ENCODE results near the gene DNAH11. TPM values are rescaled to one million over a fixed set of nuclear protein-coding genes. Genes with fewer than 3 reads are reported as not detected.
"Not testable (repeated sequence)": the region's sequence is repeated elsewhere in the genome, so short reads cannot be mapped to it uniquely, and the experiment has no call there.

DNAH11 gene
- total and polyA plus RNA-seq, 2 donors, result 3.9 to 4.9 TPM

DNA sequence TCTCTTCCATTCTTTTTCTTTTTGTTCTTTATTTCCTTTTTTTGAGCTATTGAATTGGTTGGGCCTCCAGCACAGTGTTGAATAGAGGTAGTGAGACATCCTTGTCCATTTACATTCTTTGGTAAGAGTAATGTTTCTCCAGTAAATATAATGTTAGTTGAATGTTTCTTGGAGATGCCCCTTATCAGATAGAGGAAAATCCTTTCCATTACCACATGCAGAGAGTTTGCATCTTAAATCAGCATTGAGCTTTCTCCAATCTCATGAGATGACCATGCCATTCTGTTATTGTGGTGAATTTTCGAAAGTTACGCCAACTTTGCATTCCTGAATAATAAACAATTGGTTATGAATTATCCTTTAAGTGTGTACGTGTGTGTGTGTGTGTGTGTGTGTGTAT, 127.7 kb downstream of the DNAH11 start:
- H3K4me3 ChIP-seq (ENCODE audit: low read length in 2 of 2), result no peak overlapping the region
- no peak for DNase-seq (ENCODE audit: low read depth in 6 of 9, low spot score in 9 of 9)
- WGBS, result 94% methylated on average over 3 of the region's 3 CpGs
- no peaks in the 10 kb centered on the region for H3K36me3 ChIP-seq (ENCODE audit: control insufficient read depth in 2 of 2, insufficient read depth in 2 of 2, low read length in 1 of 2)
- no peaks in the 10 kb centered on the region for H3K4me1 ChIP-seq (ENCODE audit: control insufficient read depth in 2 of 2, insufficient read depth in 2 of 2, low read length in 2 of 2)
- H3K27ac ChIP-seq (ENCODE audit: low read depth in 1 of 2, low read length in 1 of 2), result no peak overlapping the region
- no peaks in the 10 kb centered on the region for H3K27me3 ChIP-seq (ENCODE audit: control insufficient read depth in 2 of 2, insufficient read depth in 1 of 2, low read length in 1 of 2)
- no peaks in the 10 kb centered on the region for H3K9me3 ChIP-seq (ENCODE audit: control insufficient read depth in 2 of 2, insufficient read depth in 1 of 2, low read length in 1 of 2)

DNA sequence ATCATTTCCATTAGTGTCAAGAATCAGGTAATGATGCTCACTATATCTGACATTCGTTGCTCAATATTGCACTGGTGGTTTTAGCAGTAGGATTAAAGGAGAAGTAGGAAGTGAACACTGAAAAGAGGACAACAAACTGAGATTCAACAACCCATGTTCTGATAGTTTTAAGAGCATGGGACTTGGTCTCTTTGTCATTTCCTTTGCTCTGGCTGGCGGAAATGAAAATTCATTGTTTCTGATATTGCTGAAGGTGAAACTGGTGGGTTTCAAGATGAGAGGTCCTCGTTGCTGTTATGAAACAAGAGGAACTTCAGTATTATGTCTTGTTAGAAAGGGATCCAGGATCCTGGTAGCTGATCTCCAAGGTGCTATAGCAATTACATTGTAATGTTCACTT, 129.0 kb downstream of the DNAH11 start:
- Histone ChIP-seq H3K4me3 (ENCODE audit: low read length in 2 of 2) (no peak overlapping the region), H3K36me3 (ENCODE audit: control insufficient read depth in 2 of 2, insufficient read depth in 2 of 2, low read length in 1 of 2) (no peaks in the 10 kb centered on the region), H3K4me1 (ENCODE audit: control insufficient read depth in 2 of 2, insufficient read depth in 2 of 2, low read length in 2 of 2) (no peaks in the 10 kb centered on the region), H3K27ac (ENCODE audit: low read depth in 1 of 2, low read length in 1 of 2) (no peak overlapping the region), H3K27me3 (ENCODE audit: control insufficient read depth in 2 of 2, insufficient read depth in 1 of 2, low read length in 1 of 2) (no peaks in the 10 kb centered on the region), H3K9me3 (ENCODE audit: control insufficient read depth in 2 of 2, insufficient read depth in 1 of 2, low read length in 1 of 2) (no peaks in the 10 kb centered on the region)
- 36% methylated on average over 3 of the region's 3 CpGs for WGBS
- DNase-seq (ENCODE audit: low read depth in 6 of 9, low spot score in 9 of 9), result no peak

DNA sequence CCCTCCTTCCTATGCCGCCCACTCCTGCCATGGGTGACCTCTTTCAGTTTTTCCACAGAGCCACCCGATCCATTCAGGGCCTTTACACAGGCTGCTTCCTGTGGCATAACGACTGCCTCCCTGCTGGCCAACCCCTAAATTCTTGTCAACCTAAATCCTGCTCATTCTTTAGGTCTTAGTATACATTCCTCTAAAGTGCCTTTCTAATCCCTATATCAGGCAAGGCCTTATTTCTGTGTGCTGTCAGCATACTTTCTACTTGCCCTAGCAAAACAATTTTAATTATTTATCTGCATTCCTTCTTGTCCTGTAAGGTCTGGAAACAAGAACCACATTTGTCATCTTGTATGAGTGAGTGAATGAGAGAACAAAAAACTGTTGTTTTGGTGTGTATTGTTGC, 132.4 kb downstream of the DNAH11 start:
- no peak overlapping the region for H3K27ac ChIP-seq (ENCODE audit: low read depth in 1 of 2, low read length in 1 of 2)

DNA sequence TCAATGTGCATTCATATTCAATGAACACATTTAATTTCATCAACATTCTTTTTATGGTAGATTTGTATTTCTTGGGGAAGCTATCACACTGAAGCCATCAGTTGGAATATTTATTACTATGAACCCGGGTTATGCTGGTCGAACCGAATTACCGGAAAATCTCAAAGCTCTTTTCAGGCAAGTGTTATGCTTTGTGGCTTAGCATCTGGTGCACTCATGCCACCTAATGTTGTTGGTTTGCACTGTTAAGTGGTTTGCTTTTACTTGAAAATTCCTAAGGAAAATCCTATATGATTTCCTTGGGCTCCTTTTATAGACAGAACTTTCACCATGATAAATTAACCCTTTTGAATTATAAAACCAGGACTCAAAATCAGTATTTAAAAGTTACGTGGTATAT, 147.9 kb downstream of the DNAH11 start:
- WGBS, result 87% methylated on average over 5 of the region's 5 CpGs

More for the DNA sequence above, 132.4 kb downstream of the DNAH11 start:
- DNase-seq (ENCODE audit: low read depth in 6 of 9, low spot score in 9 of 9), result no peak
- Histone ChIP-seq H3K4me1 (ENCODE audit: control insufficient read depth in 2 of 2, insufficient read depth in 2 of 2, low read length in 2 of 2) (no peaks in the 10 kb centered on the region), H3K36me3 (ENCODE audit: control insufficient read depth in 2 of 2, insufficient read depth in 2 of 2, low read length in 1 of 2) (no peaks in the 10 kb centered on the region), H3K27me3 (ENCODE audit: control insufficient read depth in 2 of 2, insufficient read depth in 1 of 2, low read length in 1 of 2) (no peaks in the 10 kb centered on the region), H3K9me3 (ENCODE audit: control insufficient read depth in 2 of 2, insufficient read depth in 1 of 2, low read length in 1 of 2) (no peaks in the 10 kb centered on the region), H3K4me3 (ENCODE audit: low read length in 2 of 2) (no peak overlapping the region)
- WGBS, result 87% methylated on average over 3 of the region's 3 CpGs

DNA sequence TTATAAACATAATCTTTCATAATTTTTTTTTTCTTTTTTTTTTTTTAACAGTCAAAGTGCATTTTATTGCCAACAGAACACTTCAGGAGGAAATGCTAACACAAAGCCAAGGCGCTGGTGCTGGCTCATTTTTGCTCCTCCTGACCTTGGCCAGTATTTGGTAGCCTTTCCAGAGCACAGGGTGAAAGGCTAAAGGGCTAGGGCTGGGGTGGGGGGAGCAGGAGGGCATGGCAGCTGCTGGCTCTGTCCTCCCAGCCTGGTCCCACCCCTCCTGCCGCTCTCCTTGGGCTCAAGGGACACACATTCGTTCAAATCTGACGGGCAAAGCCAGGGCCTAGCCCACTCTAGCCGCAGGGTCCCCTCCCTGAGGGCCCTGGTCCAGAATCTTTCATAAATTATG, 148.3 kb downstream of the DNAH11 start:
- DNase-seq (ENCODE audit: low read depth in 6 of 9, low spot score in 9 of 9); H3K4me1 ChIP-seq (ENCODE audit: control insufficient read depth in 2 of 2, insufficient read depth in 2 of 2, low read length in 2 of 2); H3K9me3 ChIP-seq (ENCODE audit: control insufficient read depth in 2 of 2, insufficient read depth in 1 of 2, low read length in 1 of 2); H3K4me3 ChIP-seq (ENCODE audit: low read length in 2 of 2); H3K36me3 ChIP-seq (ENCODE audit: control insufficient read depth in 2 of 2, insufficient read depth in 2 of 2, low read length in 1 of 2); H3K27me3 ChIP-seq (ENCODE audit: control insufficient read depth in 2 of 2, insufficient read depth in 1 of 2, low read length in 1 of 2); H3K27ac ChIP-seq (ENCODE audit: low read depth in 1 of 2, low read length in 1 of 2): not testable (repeated sequence)
- 98% methylated on average over 4 of the region's 5 CpGs for WGBS

More for the DNA sequence above, 147.9 kb downstream of the DNAH11 start:
- Histone ChIP-seq H3K27ac (ENCODE audit: low read depth in 1 of 2, low read length in 1 of 2) (no peak overlapping the region), H3K36me3 (ENCODE audit: control insufficient read depth in 2 of 2, insufficient read depth in 2 of 2, low read length in 1 of 2) (no peaks in the 10 kb centered on the region), H3K4me1 (ENCODE audit: control insufficient read depth in 2 of 2, insufficient read depth in 2 of 2, low read length in 2 of 2) (no peaks in the 10 kb centered on the region), H3K4me3 (ENCODE audit: low read length in 2 of 2) (no peak overlapping the region), H3K9me3 (ENCODE audit: control insufficient read depth in 2 of 2, insufficient read depth in 1 of 2, low read length in 1 of 2) (no peaks in the 10 kb centered on the region), H3K27me3 (ENCODE audit: control insufficient read depth in 2 of 2, insufficient read depth in 1 of 2, low read length in 1 of 2) (no peaks in the 10 kb centered on the region)
- no peak for DNase-seq (ENCODE audit: low read depth in 6 of 9, low spot score in 9 of 9)

DNA sequence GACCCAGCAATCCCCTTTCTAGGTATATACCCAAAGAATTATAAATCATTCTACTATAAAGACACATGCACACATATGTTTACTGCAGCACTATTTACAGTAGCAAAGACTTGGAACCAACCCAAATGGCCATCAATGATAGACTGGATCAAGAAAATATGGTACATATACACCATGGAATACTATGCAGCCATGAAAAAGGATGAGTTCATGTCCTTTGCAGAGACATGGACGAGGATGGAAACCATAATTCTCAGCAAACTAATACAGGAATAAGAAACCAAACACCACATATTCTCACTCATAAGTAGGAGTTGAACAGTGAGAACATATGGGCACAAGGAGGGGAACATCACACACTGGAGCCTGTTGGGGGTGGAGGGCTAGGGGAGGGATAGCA, 157.7 kb downstream of the DNAH11 start:
- H3K27ac ChIP-seq (ENCODE audit: low read depth in 1 of 2, low read length in 1 of 2); H3K4me1 ChIP-seq (ENCODE audit: control insufficient read depth in 2 of 2, insufficient read depth in 2 of 2, low read length in 2 of 2); H3K4me3 ChIP-seq (ENCODE audit: low read length in 2 of 2); H3K27me3 ChIP-seq (ENCODE audit: control insufficient read depth in 2 of 2, insufficient read depth in 1 of 2, low read length in 1 of 2); H3K36me3 ChIP-seq (ENCODE audit: control insufficient read depth in 2 of 2, insufficient read depth in 2 of 2, low read length in 1 of 2); H3K9me3 ChIP-seq (ENCODE audit: control insufficient read depth in 2 of 2, insufficient read depth in 1 of 2, low read length in 1 of 2); DNase-seq (ENCODE audit: low read depth in 6 of 9, low spot score in 9 of 9): not testable (repeated sequence)
- WGBS, result 93% methylated on average over 1 of the region's 1 CpG

DNA sequence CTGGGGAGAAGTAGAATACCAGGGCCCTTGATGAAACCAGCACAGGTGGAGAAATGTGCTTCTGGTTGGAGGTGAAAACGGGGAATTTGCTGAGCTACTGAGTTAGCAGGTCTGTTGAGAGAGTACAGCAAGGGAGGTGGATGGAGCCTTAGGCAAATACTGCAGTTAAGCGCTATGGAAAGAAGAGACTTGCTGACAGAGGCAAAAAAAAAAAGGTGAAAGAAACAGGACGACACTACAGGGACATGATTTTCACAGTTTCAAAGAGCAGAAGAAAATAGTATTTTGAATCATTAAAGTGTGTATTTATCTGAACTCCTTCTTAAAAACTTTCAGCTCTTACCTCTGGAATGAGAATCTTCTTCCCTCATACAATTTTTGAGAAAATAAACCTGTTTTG, 159.5 kb downstream of the DNAH11 start:
- H3K4me1 ChIP-seq (ENCODE audit: control insufficient read depth in 2 of 2, insufficient read depth in 2 of 2, low read length in 2 of 2), result no peaks in the 10 kb centered on the region
- H3K9me3 ChIP-seq (ENCODE audit: control insufficient read depth in 2 of 2, insufficient read depth in 1 of 2, low read length in 1 of 2), result no peaks in the 10 kb centered on the region
- WGBS, result 99% methylated on average over 3 of the region's 3 CpGs
- H3K36me3 ChIP-seq (ENCODE audit: control insufficient read depth in 2 of 2, insufficient read depth in 2 of 2, low read length in 1 of 2), result no peaks in the 10 kb centered on the region
- no peaks in the 10 kb centered on the region for H3K27me3 ChIP-seq (ENCODE audit: control insufficient read depth in 2 of 2, insufficient read depth in 1 of 2, low read length in 1 of 2)
- no peak overlapping the region for H3K27ac ChIP-seq (ENCODE audit: low read depth in 1 of 2, low read length in 1 of 2)
- no peak for DNase-seq (ENCODE audit: low read depth in 6 of 9, low spot score in 9 of 9)
- no peak overlapping the region for H3K4me3 ChIP-seq (ENCODE audit: low read length in 2 of 2)

DNA sequence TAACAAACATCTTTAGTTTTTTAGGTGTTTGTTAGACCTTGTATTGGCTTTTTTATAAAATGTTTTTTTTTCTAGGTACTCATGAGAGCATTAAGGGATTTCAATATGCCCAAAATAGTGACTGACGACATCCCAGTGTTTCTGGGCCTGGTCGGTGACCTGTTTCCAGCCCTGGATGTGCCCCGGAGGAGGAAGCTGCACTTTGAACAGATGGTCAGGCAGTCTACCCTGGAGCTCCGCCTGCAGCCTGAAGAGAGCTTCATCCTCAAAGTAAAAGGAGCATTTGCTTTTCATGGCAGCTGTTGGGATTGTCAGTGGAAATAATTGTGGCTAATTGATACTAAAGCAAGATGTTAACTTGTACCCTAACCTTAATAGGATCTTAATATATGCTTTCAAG, 161.5 kb downstream of the DNAH11 start:
- WGBS, result 86% methylated on average over 4 of the region's 4 CpGs

DNA sequence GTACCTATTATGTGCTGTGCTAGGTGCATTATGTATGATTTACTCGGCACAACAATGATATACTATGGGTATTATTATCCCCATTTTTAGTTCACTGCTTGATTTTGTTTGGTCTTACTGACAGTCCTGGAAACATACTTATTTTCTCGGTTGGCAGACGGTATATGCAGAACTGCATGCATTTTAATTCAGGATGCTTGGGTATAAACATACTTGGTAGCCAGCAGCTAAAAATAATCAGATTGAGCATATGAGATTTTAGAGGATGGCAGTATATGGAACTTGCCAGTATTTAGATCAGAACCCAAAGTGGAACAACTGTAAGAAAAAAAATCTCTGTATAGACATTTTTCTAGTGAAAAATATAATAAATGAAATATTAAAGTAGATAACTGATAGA, 163.3 kb downstream of the DNAH11 start:
- WGBS, result 98% methylated on average over 3 of the region's 3 CpGs
- Histone ChIP-seq H3K36me3 (ENCODE audit: control insufficient read depth in 2 of 2, insufficient read depth in 2 of 2, low read length in 1 of 2) (no peaks in the 10 kb centered on the region), H3K4me3 (ENCODE audit: low read length in 2 of 2) (no peak overlapping the region), H3K27ac (ENCODE audit: low read depth in 1 of 2, low read length in 1 of 2) (no peak overlapping the region), H3K9me3 (ENCODE audit: control insufficient read depth in 2 of 2, insufficient read depth in 1 of 2, low read length in 1 of 2) (no peaks in the 10 kb centered on the region), H3K4me1 (ENCODE audit: control insufficient read depth in 2 of 2, insufficient read depth in 2 of 2, low read length in 2 of 2) (no peaks in the 10 kb centered on the region), H3K27me3 (ENCODE audit: control insufficient read depth in 2 of 2, insufficient read depth in 1 of 2, low read length in 1 of 2) (no peaks in the 10 kb centered on the region)
- no peak for DNase-seq (ENCODE audit: low read depth in 6 of 9, low spot score in 9 of 9)

More for the DNA sequence above, 161.5 kb downstream of the DNAH11 start:
- H3K27me3 ChIP-seq (ENCODE audit: control insufficient read depth in 2 of 2, insufficient read depth in 1 of 2, low read length in 1 of 2), result no peaks in the 10 kb centered on the region
- H3K27ac ChIP-seq (ENCODE audit: low read depth in 1 of 2, low read length in 1 of 2), result no peak overlapping the region
- no peaks in the 10 kb centered on the region for H3K36me3 ChIP-seq (ENCODE audit: control insufficient read depth in 2 of 2, insufficient read depth in 2 of 2, low read length in 1 of 2)
- no peaks in the 10 kb centered on the region for H3K9me3 ChIP-seq (ENCODE audit: control insufficient read depth in 2 of 2, insufficient read depth in 1 of 2, low read length in 1 of 2)
- no peaks in the 10 kb centered on the region for H3K4me1 ChIP-seq (ENCODE audit: control insufficient read depth in 2 of 2, insufficient read depth in 2 of 2, low read length in 2 of 2)
- no peak for DNase-seq (ENCODE audit: low read depth in 6 of 9, low spot score in 9 of 9)
- no peak overlapping the region for H3K4me3 ChIP-seq (ENCODE audit: low read length in 2 of 2)

DNA sequence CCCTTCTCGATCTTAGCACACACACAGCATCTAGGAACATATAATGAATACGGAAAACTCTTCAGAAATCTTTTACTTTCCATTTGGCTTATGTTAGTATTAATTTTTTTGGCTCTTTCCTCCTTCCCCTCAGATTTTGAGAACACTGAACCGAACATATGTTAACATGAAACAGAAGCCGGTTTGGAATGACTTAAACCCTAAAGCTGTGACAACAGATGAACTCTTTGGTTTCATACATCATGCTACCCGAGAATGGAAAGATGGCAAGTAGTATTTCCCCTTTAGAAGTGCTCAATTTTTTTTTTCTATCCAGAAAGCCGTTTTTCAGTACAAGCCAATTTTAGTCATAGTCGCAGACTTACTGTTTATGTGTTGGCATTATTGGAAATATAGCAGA, 164.7 kb downstream of the DNAH11 start:
- WGBS, result 95% methylated on average over 7 of the region's 7 CpGs
- H3K9me3 ChIP-seq (ENCODE audit: control insufficient read depth in 2 of 2, insufficient read depth in 1 of 2, low read length in 1 of 2), result no peaks in the 10 kb centered on the region
- H3K27ac ChIP-seq (ENCODE audit: low read depth in 1 of 2, low read length in 1 of 2), result no peak overlapping the region
- H3K4me1 ChIP-seq (ENCODE audit: control insufficient read depth in 2 of 2, insufficient read depth in 2 of 2, low read length in 2 of 2), result no peaks in the 10 kb centered on the region
- H3K4me3 ChIP-seq (ENCODE audit: low read length in 2 of 2), result no peak overlapping the region
- H3K36me3 ChIP-seq (ENCODE audit: control insufficient read depth in 2 of 2, insufficient read depth in 2 of 2, low read length in 1 of 2), result no peaks in the 10 kb centered on the region
- no peak for DNase-seq (ENCODE audit: low read depth in 6 of 9, low spot score in 9 of 9)
- no peaks in the 10 kb centered on the region for H3K27me3 ChIP-seq (ENCODE audit: control insufficient read depth in 2 of 2, insufficient read depth in 1 of 2, low read length in 1 of 2)
